PC-9 (cell line): Measurements from ENCODE around the gene PLCG2.

Experiments
- EZH2 ChIP-seq: fragments of 200-600 bp; sonication (generic); IDR thresholded peaks from 2 replicates; pipeline ENCODE4 v1.8.0; 2017; ENCODE audit warnings: antibody characterized with exemption, low read depth
- TF ChIP-seq, protein P1 (sequence below): fragments of 200-600 bp; sonication (generic); conservative IDR thresholded peaks from 2 replicates; pipeline ENCODE4 v1.6.1; 2017; ENCODE audit warnings: mixed run types, antibody characterized with exemption, mild to moderate bottlenecking, moderate library complexity

DNA sequence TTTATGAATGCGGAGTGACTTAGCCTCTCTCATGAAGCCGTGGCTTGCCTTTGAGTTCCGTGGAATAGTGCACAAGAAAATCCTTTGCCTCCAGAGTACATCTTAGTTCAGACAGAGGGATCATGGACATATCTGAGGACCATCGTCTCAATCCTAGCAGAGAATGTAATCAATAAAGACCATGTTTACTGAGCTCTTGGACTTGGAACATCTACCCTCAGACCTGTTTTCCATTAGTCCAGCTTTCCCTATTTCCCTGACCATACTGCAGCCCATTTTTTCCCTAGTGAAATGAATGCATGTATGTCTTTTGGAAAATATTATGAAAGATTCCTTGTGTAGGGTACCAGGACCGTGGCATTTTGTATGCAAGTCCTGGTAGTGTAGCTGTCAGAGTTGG lies 90.2 kb downstream of the PLCG2 start:
- TF ChIP-seq, protein P1, sequence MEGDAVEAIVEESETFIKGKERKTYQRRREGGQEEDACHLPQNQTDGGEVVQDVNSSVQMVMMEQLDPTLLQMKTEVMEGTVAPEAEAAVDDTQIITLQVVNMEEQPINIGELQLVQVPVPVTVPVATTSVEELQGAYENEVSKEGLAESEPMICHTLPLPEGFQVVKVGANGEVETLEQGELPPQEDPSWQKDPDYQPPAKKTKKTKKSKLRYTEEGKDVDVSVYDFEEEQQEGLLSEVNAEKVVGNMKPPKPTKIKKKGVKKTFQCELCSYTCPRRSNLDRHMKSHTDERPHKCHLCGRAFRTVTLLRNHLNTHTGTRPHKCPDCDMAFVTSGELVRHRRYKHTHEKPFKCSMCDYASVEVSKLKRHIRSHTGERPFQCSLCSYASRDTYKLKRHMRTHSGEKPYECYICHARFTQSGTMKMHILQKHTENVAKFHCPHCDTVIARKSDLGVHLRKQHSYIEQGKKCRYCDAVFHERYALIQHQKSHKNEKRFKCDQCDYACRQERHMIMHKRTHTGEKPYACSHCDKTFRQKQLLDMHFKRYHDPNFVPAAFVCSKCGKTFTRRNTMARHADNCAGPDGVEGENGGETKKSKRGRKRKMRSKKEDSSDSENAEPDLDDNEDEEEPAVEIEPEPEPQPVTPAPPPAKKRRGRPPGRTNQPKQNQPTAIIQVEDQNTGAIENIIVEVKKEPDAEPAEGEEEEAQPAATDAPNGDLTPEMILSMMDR = no peak
- TF ChIP-seq EZH2 = no peak
